Right lobe of liver (tissue), 6 donors: ENCODE results near the gene KIF4B. TPM values are rescaled to one million over a fixed set of nuclear protein-coding genes. Genes with fewer than 3 reads are reported as not detected.

ENCODE experiments used
- ATAC-seq, 4 donors: fragments of 200-7000 bp; cut with Tn5 transposase; one replicate each; pipeline ENCODE4 v1.9.1; 2020; ENCODE audit warnings: mild to moderate bottlenecking in 4 of 4, moderate library complexity in 4 of 4
- DNase-seq, 3 donors: peaks; one replicate each; pipeline ENCODE4 v3.0.0-alpha.2; 2020
- H3K27ac ChIP-seq, 3 donors: fragments of 200-600 bp; one replicate each; pipeline ENCODE4 v1.8.0; 2022
- H3K27me3 ChIP-seq, 2 donors: fragments of 200-600 bp; one replicate each; pipeline ENCODE4 v1.8.0; 2022
- H3K36me3 ChIP-seq, 4 donors: fragments of 200-600 bp; sonication (generic) in 1 of 4; one replicate each; pipeline versions ENCODE4 v1.5.1 to v1.8.0; 2017 to 2022; ENCODE audit warnings: control low read depth in 1 of 4
- H3K4me1 ChIP-seq, 4 donors: fragments of 200-600 bp; sonication (generic) in 1 of 4; one replicate each; pipeline versions ENCODE4 v1.5.1 to v1.8.0; 2017 to 2022; ENCODE audit warnings: control low read depth in 1 of 4
- H3K4me3 ChIP-seq, 3 donors: fragments of 200-600 bp; one replicate each; pipeline ENCODE4 v1.8.0; 2022
- H3K9me3 ChIP-seq, 4 donors: fragments of 200-600 bp; sonication (generic) in 1 of 4; one replicate each; pipeline versions ENCODE4 v1.5.1 to v1.8.0; 2017 to 2022; ENCODE audit warnings: control low read depth in 1 of 4
- CTCF ChIP-seq, 4 donors: fragments of 200-600 bp in 3 of 4; fragments of 450-650 bp in 1 of 4; IDR thresholded peaks; one replicate each; pipeline versions ENCODE4 v1.5.1 to v1.8.0; 2016 to 2022; ENCODE audit warnings: antibody characterized with exemption in 4 of 4, mild to moderate bottlenecking in 2 of 4
- POLR2A ChIP-seq: fragments of 450-650 bp; IDR thresholded peaks from one replicate; pipeline ENCODE4 v1.6.1; 2017; ENCODE audit warnings: antibody characterized with exemption, mild to moderate bottlenecking
- WGBS: methylation state at CpG from one replicate; pipeline ENCODE4 v1.1.6; 2018; ENCODE audit warnings: low coverage, low lambda C conversion rate; ENCODE audit not compliant: insufficient coverage; ENCODE audit errors: missing lambda C conversion rate; 5-methylcytosine and 5-hydroxymethylcytosine counted together
- intact Hi-C, 2 donors: fragments of 100-400 bp; cut with DNase I; formaldehyde crosslinking; loops; one replicate each; pipeline versions ENCODE4 v1.11.2 to v1.14.1; 2022
- total RNA-seq, 6 experiments: library from RNA; depleted of rRNA in 2 of 6; stranded (reverse); fragments of >200 nt in 2 of 6; fragmentation: NEBNext Ultra II Directional in 3 of 6; extraction: Animal tissue kit (Norgen Biotek cat#: 25700) in 3 of 6; gene quantifications; one replicate each; pipeline versions ENCODE4 v1.1.0 to v1.2.4, GENCODE V29; 2016 to 2023
- donor health status: DM: no; HTN: yes; CAD: no.
- donor health status: DM: no; HTN: no; CAD: no.
- donor health status: DM: no; HTN: no; CAD: no.
- donor health status: DM: no; HTN: yes; CAD: no.
- donor health status: DM: no; HTN: yes; CAD: no.

Gene KIF4B
- total RNA-seq, 6 experiments from 2014 or later = not detected

GRCh38 chr5:155056644-155057269 is 43.2 kb downstream of the KIF4B start:
- Histone ChIP-seq H3K4me1 (no peaks in the 10 kb centered on the region), H3K9me3 (no peaks in the 10 kb centered on the region), H3K27ac (no peak overlapping the region), H3K4me3 (no peak overlapping the region), H3K36me3 (no peaks in the 10 kb centered on the region), H3K27me3 (no peaks in the 10 kb centered on the region)
- TF ChIP-seq POLR2A (no peak), CTCF (IDR thresholded peaks at IDR 0.05) (no peak)
- ATAC-seq (no peak), DNase-seq (no peak)
- intact Hi-C loops = no loop called here
- 63% methylated on average over 8 of the region's 8 CpGs for WGBS

GRCh38 chr5:155057626-155058025 is 44.1 kb downstream of the KIF4B start:
- Histone ChIP-seq H3K4me3 (no peak overlapping the region), H3K36me3 (no peaks in the 10 kb centered on the region), H3K4me1 (no peaks in the 10 kb centered on the region), H3K27me3 (no peaks in the 10 kb centered on the region), H3K27ac (no peak overlapping the region), H3K9me3 (no peaks in the 10 kb centered on the region)
- intact Hi-C loops = no loop called here
- TF ChIP-seq POLR2A (no peak), CTCF (IDR thresholded peaks at IDR 0.05) (no peak)
- ATAC-seq = no peak
- no peak for DNase-seq
- 86% methylated on average over 1 of the region's 1 CpG for WGBS

GRCh38 chr5:155064580-155064979 is 51.0 kb downstream of the KIF4B start:
- no peak for TF ChIP-seq CTCF (IDR thresholded peaks at IDR 0.05)
- TF ChIP-seq POLR2A = no peak
- Histone ChIP-seq H3K27ac (no peak overlapping the region), H3K4me3 (no peak overlapping the region), H3K4me1 (no peaks in the 10 kb centered on the region), H3K27me3 (no peaks in the 10 kb centered on the region), H3K9me3 (no peaks in the 10 kb centered on the region), H3K36me3 (no peaks in the 10 kb centered on the region)
- intact Hi-C loops = no loop called here
- no peak for DNase-seq
- 52% methylated on average over 5 of the region's 6 CpGs for WGBS
- ATAC-seq = no peak

GRCh38 chr5:155066886-155067595 is 53.5 kb downstream of the KIF4B start:
- no peak for ATAC-seq
- Histone ChIP-seq H3K4me1 (no peaks in the 10 kb centered on the region), H3K4me3 (no peak overlapping the region), H3K27me3 (no peaks in the 10 kb centered on the region), H3K36me3 (no peaks in the 10 kb centered on the region), H3K9me3 (no peaks in the 10 kb centered on the region), H3K27ac (no peak overlapping the region)
- TF ChIP-seq CTCF (IDR thresholded peaks at IDR 0.05) = no peak
- WGBS = 80% methylated on average over 9 of the region's 9 CpGs
- intact Hi-C loops = no loop called here
- no peak for DNase-seq

Other genes starting within 250 kb of the KIF4B start
- 10 to 100 TPM; 27.3 to 98.1 (median 53.2) TPM for gene FAXDC2, start 163.2 kb upstream of the KIF4B start, total RNA-seq
- 10 to 100 TPM; 12.4 to 19.6 (median 16.5) TPM for gene CNOT8, start 155.1 kb upstream of the KIF4B start, total RNA-seq
- gene GEMIN5, start 75.5 kb upstream of the KIF4B start, total RNA-seq = 10 to 100 TPM in 1 of 6 experiments, 1 to 10 TPM in 5; 5.7 to 11.3 (median 7.5) TPM
- gene MRPL22, start 72.7 kb upstream of the KIF4B start, total RNA-seq = 10 to 100 TPM; 22.0 to 30.9 (median 26.4) TPM